ENCODE results near the gene ZNF219. TPM values are rescaled to one million over a fixed set of nuclear protein-coding genes. Genes with fewer than 3 reads are reported as not detected.

ZNF219 gene
- total RNA-seq, 1 experiment from 2014 or later, result 84.5 TPM

DNA sequence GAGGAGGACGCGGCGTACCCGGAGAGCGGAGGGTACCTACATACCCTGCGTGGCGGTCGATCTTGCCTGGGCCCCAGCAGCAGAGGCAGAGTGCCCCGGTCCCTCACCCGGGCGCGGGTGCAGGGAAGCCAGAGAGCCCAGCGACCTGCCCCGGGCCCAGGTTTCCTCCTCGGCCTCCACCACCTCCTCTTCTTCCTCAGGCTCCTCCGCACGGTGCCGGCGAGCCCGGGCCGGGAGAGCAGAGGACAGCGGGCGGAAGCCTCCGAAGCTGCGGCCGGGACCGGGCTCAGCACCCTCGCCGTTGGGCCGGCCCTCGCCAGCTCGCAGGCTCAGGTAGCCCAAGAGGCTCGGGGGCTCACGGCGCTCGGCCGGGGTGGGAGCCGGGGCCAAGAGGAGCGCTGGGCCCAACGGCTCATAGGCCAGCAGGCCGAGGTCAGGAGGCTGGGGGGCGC is 6.6 kb downstream of the ZNF219 start:
- TF ChIP-seq, protein P1, sequence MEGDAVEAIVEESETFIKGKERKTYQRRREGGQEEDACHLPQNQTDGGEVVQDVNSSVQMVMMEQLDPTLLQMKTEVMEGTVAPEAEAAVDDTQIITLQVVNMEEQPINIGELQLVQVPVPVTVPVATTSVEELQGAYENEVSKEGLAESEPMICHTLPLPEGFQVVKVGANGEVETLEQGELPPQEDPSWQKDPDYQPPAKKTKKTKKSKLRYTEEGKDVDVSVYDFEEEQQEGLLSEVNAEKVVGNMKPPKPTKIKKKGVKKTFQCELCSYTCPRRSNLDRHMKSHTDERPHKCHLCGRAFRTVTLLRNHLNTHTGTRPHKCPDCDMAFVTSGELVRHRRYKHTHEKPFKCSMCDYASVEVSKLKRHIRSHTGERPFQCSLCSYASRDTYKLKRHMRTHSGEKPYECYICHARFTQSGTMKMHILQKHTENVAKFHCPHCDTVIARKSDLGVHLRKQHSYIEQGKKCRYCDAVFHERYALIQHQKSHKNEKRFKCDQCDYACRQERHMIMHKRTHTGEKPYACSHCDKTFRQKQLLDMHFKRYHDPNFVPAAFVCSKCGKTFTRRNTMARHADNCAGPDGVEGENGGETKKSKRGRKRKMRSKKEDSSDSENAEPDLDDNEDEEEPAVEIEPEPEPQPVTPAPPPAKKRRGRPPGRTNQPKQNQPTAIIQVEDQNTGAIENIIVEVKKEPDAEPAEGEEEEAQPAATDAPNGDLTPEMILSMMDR (conservative IDR thresholded peaks at IDR 0.05), result no peak
- H3K27me3 ChIP-seq (ENCODE audit: insufficient read depth, low read length), result no peaks in the 10 kb centered on the region
- no peak overlapping the region for H3K27ac ChIP-seq (ENCODE audit: insufficient read length, low read depth, low read length)
- Mint-ChIP-seq H3K9me3 (no peaks in the 10 kb centered on the region; a peak in 2 of 5 replicates), H3K4me1 (peaks cover 61% of the 10 kb centered on the region in 2 experiments), H3K36me3 (ENCODE audit: insufficient read depth in 1 of 3, low read depth in 3 of 3) (peaks cover 42 to 58% (median 55%) of the 10 kb centered on the region in 3 experiments), H3K27ac (peak overlapping the region in 2 of 3 experiments; percentile 81 to 93; a peak in 2 of 7 replicates), H3K27me3 (ENCODE audit: low read depth) (peaks cover 2% of the 10 kb centered on the region), H3K4me3 (peak overlapping the region in 1 of 2 experiments; percentile 43; a peak in 2 of 5 replicates)
- H2BK120ac ChIP-seq (ENCODE audit: low read depth, low read length, poor library complexity, severe bottlenecking), result no peak overlapping the region
- no peak overlapping the region for H3K56ac ChIP-seq (ENCODE audit: insufficient read length, low read depth, low read length)
- no peak overlapping the region for H2AK5ac ChIP-seq (ENCODE audit: insufficient read length, low read length)
- H4K20me1 ChIP-seq (ENCODE audit: control insufficient read depth, insufficient read depth, insufficient read length), result no peaks in the 10 kb centered on the region
- no peak overlapping the region for H2BK20ac ChIP-seq (ENCODE audit: low read depth, low read length, poor library complexity, severe bottlenecking)
- no peak overlapping the region for H3K14ac ChIP-seq (ENCODE audit: insufficient read depth, low read length)
- WGBS (ENCODE audit: extremely low coverage, insufficient read length, low lambda C conversion rate), result no CpG with 5 or more reads among the region's 42 CpGs
- H3K79me2 ChIP-seq (ENCODE audit: insufficient read depth, low read length), result peaks cover 8% of the 10 kb centered on the region; the same call in 1 of the 2 replicates
- H2BK15ac ChIP-seq (ENCODE audit: low read depth, low read length), result no peak overlapping the region
- no peak overlapping the region for H2BK12ac ChIP-seq (ENCODE audit: insufficient read length, low read depth, low read length)
- H3T11ph ChIP-seq (ENCODE audit: low read length), result no peak overlapping the region
- no peak overlapping the region for H4K5ac ChIP-seq (ENCODE audit: insufficient read length, low read depth, low read length)
- peaks cover under 1% of the 10 kb centered on the region for H3K79me1 ChIP-seq (ENCODE audit: insufficient read depth, low read depth, low read length, poor library complexity, severe bottlenecking)
- DNase-seq, result no peak
- H3K9me3 ChIP-seq (ENCODE audit: control insufficient read depth, low read depth, low read length), result no peaks in the 10 kb centered on the region
- no peak overlapping the region for H2AFZ ChIP-seq (ENCODE audit: low read length)
- H4K8ac ChIP-seq (replicated peaks; ENCODE audit: insufficient read length, low read depth, low read length), result no peak overlapping the region
- no peak overlapping the region for H4K91ac ChIP-seq (ENCODE audit: insufficient read length, low read depth, low read length)
- no peak overlapping the region for H3K18ac ChIP-seq (ENCODE audit: insufficient read length, low read depth, low read length)
- H3K23me2 ChIP-seq (ENCODE audit: insufficient read length, low read depth, low read length, poor library complexity, severe bottlenecking), result peaks cover 6% of the 10 kb centered on the region
- no peak overlapping the region for H3K23ac ChIP-seq (ENCODE audit: insufficient read length, low read depth, low read length)
- no peak overlapping the region for H3K4me2 ChIP-seq (ENCODE audit: insufficient read depth, insufficient read length, low read length)
- H2BK5ac ChIP-seq (ENCODE audit: insufficient read length, low read length), result no peak overlapping the region
- H3K9ac ChIP-seq (ENCODE audit: extremely low read depth, insufficient read length, low read length), result no peak overlapping the region
- H3K4ac ChIP-seq (ENCODE audit: low read depth, low read length), result no peak overlapping the region
- H3K4me1 ChIP-seq (ENCODE audit: insufficient read depth, low read length), result peaks cover 15% of the 10 kb centered on the region

Measured in H9 (cell line).